Lower leg skin (tissue), 3 donors: ENCODE data around the gene APBB2.

Source experiments
- POLR2A ChIP-seq, 2 donors: fragments of 450-650 bp; IDR thresholded peaks; one replicate each; pipeline ENCODE4 v1.6.1; 2016 to 2017; ENCODE audit warnings: antibody characterized with exemption in 2 of 2, mild to moderate bottlenecking in 1 of 2, moderate library complexity in 1 of 2
- TF ChIP-seq, protein P1 (sequence below), 3 donors: fragments of 450-650 bp; IDR thresholded peaks; one replicate each; pipeline ENCODE4 v1.5.1; 2016; ENCODE audit warnings: antibody characterized with exemption in 3 of 3, mild to moderate bottlenecking in 3 of 3, moderate library complexity in 2 of 3

DNA sequence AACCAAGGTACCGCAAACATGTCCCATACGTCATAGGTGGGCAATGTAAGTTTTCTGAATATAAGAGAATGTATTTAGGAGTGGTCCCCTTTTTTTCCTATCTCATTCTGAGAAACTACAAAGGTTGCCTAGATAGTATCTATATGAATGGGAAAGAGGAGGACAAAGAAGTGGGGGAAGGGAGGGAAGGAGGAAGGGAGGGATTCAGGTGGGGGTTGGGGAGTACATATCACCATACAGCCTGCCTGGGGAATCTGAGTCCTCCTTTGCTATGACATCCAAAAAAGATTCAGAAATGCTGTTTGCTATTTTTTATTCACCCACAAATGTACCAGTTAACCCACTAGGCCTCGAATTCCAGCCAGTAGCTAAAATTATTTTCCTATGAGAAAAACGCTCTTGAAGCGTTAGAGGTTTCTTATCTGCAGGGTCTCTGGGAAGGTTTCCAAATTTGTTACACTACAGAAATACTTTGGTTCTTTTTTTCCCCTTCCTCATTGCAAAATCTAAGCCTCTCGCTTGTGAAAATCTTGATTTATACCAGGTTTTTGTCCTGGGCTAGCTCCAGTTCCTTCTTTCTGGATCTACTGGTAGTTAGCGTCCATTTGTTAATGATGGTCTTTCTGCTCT lies 251.7 kb downstream of the APBB2 start:
- TF ChIP-seq, protein P1, sequence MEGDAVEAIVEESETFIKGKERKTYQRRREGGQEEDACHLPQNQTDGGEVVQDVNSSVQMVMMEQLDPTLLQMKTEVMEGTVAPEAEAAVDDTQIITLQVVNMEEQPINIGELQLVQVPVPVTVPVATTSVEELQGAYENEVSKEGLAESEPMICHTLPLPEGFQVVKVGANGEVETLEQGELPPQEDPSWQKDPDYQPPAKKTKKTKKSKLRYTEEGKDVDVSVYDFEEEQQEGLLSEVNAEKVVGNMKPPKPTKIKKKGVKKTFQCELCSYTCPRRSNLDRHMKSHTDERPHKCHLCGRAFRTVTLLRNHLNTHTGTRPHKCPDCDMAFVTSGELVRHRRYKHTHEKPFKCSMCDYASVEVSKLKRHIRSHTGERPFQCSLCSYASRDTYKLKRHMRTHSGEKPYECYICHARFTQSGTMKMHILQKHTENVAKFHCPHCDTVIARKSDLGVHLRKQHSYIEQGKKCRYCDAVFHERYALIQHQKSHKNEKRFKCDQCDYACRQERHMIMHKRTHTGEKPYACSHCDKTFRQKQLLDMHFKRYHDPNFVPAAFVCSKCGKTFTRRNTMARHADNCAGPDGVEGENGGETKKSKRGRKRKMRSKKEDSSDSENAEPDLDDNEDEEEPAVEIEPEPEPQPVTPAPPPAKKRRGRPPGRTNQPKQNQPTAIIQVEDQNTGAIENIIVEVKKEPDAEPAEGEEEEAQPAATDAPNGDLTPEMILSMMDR (IDR thresholded peaks at IDR 0.05): no peak
- no peak for TF ChIP-seq POLR2A (IDR thresholded peaks at IDR 0.05)
